Lung (tissue), 12 donors: Measurements from ENCODE around the gene CERCAM. TPM values are rescaled to one million over a fixed set of nuclear protein-coding genes. Genes with fewer than 3 reads are reported as not detected.

Source experiments
- ATAC-seq: fragments of 200-7000 bp; cut with Tn5 transposase; one replicate; pipeline ENCODE4 v1.9.1; 2020; ENCODE audit warnings: moderate number of reproducible peaks; ENCODE audit not compliant: insufficient read depth, low FRiP score
- DNase-seq, 3 donors: peaks; one replicate each; pipeline ENCODE4 v3.0.0-alpha.2; 2013 to 2017
- H3K27ac ChIP-seq, 2 donors: one replicate each; pipeline ENCODE4 v1.5.1; 2013; ENCODE audit warnings: mild to moderate bottlenecking in 2 of 2, moderate library complexity in 2 of 2, control low read depth in 1 of 2, inconsistent platforms in 1 of 2, low read depth in 1 of 2, low read length in 1 of 2
- H3K27me3 ChIP-seq, 3 donors: one replicate each; pipeline ENCODE4 v1.5.1; 2013; ENCODE audit warnings: low read length in 2 of 3; ENCODE audit not compliant: control insufficient read depth in 3 of 3, insufficient read depth in 3 of 3
- H3K36me3 ChIP-seq, 4 donors: one replicate each; pipeline ENCODE4 v1.5.1; 2013; ENCODE audit warnings: low read length in 4 of 4, mild to moderate bottlenecking in 1 of 4, moderate library complexity in 1 of 4; ENCODE audit not compliant: control insufficient read depth in 4 of 4, insufficient read depth in 4 of 4
- H3K4me1 ChIP-seq, 5 donors: one replicate each; pipeline ENCODE4 v1.5.1; 2013; ENCODE audit warnings: low read length in 5 of 5, mild to moderate bottlenecking in 2 of 5, moderate library complexity in 1 of 5; ENCODE audit not compliant: control insufficient read depth in 5 of 5, insufficient read depth in 5 of 5
- H3K4me3 ChIP-seq: one replicate; pipeline ENCODE4 v1.5.1; 2013; ENCODE audit warnings: mild to moderate bottlenecking, control low read depth, moderate library complexity
- H3K9ac ChIP-seq, 2 donors: one replicate each; pipeline ENCODE4 v1.5.1; 2013; ENCODE audit warnings: low read length in 2 of 2, control low read depth in 1 of 2; ENCODE audit not compliant: insufficient read depth in 1 of 2
- H3K9me3 ChIP-seq, 4 donors: one replicate each; pipeline ENCODE4 v1.5.1; 2013; ENCODE audit warnings: low read length in 3 of 4, mild to moderate bottlenecking in 1 of 4, moderate library complexity in 1 of 4; ENCODE audit not compliant: control insufficient read depth in 4 of 4, insufficient read depth in 3 of 4
- WGBS, 2 donors: extraction: QIAGEN DNeasy Blood & Tissue Kit; methylation state at CpG; one replicate each; pipeline ENCODE4 v1.1.7; 2013; 5-methylcytosine and 5-hydroxymethylcytosine counted together
- polyA plus RNA-seq, 2 donors: library from polyadenylated mRNA; stranded (reverse); fragments of 200-250 nt; gene quantifications; one replicate each; pipeline ENCODE4 v1.2.1, GENCODE V29; 2013
- total RNA-seq, 2 donors: library from RNA; depleted of rRNA in 1 of 2; stranded (reverse); fragments of >200 nt in 1 of 2; gene quantifications; one replicate each; pipeline ENCODE4 v1.2.1, GENCODE V29; 2014 to 2021
- TF ChIP-seq, protein P1 (sequence below): IDR thresholded peaks from 2 replicates; pipeline ENCODE4 v1.5.1; 2012; ENCODE audit warnings: mild to moderate bottlenecking; ENCODE audit errors: control extremely low read depth, extremely low read depth
- donor health status: control.
- donor health status: control.
- donor health status: Bipolar disorder and iron deficiency.
- donor health status: healthy.
- donor health status: DM: yes; HTN: yes; CAD: no.

Gene CERCAM
- total and polyA plus RNA-seq, 4 donors: 6.0 to 27.5 (median 14.3) TPM

DNA sequence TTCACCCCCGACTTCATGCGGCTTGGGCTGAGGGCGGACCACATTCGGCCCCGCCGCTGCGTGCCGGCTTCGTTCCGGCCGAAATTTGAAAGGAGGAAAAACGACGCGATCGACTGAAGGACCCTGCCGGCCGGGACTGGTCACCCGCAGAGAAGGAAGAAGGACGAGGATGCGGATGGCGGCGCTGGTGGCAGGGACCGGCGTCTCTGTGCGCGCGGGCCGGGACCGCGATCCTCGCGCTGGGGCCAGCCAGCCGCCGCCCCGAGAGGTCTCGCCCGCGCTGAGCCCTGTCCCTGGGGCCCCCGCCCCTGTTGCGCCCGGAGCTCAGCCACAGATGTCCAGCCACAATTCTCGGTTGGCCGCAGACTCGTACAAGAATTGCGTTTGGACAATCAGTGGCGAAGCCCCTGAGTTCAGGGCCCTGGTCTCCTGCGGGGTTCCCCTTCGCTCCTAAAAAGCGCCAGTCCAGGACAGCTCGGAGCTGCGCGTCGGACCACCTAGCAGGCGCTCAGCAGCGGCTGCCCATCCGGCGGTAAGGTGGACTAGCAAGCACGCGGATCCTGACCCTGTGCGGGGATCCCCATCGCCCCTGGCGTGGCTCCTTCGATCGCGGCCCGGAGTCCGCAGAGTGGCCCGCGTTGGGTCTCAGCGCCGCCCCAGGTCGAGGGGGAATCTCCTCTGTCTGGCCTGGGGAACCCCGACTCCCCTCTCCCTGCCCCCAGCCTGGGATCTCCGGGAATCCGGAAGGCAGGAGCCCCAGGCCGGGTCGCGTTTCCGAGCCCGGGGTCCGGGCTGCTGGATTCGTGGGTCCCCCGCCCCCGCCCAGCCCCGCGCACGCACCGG, 28.1 kb upstream of the CERCAM start:
- 87 to 88% methylated on average over 87 to 88 of the region's 88 CpGs for WGBS, 2 donors
- Histone ChIP-seq H3K9ac (no peak overlapping the region), H3K4me3 (no peak overlapping the region), H3K4me1 (peaks cover 0 to 15% (median 3%) of the 10 kb centered on the region in 5 donors), H3K36me3 (peaks cover 14 to 40% (median 16%) of the 10 kb centered on the region in 4 donors), H3K9me3 (no peaks in the 10 kb centered on the region), H3K27me3 (peaks cover 0 to 56% (median 45%) of the 10 kb centered on the region in 3 donors), H3K27ac (no peak overlapping the region)
- ATAC-seq (no peak), DNase-seq (no peak)
- TF ChIP-seq, protein P1, sequence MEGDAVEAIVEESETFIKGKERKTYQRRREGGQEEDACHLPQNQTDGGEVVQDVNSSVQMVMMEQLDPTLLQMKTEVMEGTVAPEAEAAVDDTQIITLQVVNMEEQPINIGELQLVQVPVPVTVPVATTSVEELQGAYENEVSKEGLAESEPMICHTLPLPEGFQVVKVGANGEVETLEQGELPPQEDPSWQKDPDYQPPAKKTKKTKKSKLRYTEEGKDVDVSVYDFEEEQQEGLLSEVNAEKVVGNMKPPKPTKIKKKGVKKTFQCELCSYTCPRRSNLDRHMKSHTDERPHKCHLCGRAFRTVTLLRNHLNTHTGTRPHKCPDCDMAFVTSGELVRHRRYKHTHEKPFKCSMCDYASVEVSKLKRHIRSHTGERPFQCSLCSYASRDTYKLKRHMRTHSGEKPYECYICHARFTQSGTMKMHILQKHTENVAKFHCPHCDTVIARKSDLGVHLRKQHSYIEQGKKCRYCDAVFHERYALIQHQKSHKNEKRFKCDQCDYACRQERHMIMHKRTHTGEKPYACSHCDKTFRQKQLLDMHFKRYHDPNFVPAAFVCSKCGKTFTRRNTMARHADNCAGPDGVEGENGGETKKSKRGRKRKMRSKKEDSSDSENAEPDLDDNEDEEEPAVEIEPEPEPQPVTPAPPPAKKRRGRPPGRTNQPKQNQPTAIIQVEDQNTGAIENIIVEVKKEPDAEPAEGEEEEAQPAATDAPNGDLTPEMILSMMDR: no peak

DNA sequence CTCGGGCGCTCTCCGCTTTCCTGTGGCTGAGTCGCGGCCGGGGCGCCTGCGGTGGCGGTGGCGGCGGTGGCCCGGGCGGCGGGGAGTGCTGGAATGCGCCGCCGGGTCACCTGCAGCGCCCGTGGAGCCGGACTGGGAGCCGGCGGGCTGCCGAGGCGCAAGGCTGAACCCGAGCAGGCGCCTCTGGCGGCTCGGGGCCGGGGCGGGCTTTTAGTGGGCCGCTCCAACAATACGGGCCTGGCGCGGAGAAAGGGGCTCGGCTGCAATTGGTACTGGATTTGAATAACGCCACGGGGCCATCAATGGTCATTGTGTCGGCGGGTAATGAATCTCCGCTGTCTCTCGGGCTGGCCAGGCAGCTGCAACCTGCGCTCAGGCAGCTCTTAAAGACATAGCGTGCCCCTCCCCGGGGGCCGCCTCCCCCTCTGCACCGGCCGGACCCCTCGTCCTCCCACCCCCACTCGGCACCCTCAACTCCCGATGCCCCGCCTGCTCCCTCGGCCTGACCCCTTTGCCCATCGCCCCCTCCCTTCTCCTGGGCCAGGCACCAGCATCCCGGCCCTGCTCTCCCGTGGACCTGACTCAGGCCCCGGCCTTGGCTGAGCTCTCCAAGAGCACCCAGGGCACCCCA, 27.4 kb upstream of the CERCAM start:
- Histone ChIP-seq H3K27ac (no peak overlapping the region), H3K9me3 (no peaks in the 10 kb centered on the region), H3K27me3 (peaks cover 0 to 62% (median 50%) of the 10 kb centered on the region in 3 donors), H3K36me3 (peaks cover 10 to 36% (median 13%) of the 10 kb centered on the region in 4 donors), H3K9ac (no peak overlapping the region), H3K4me1 (peaks cover 0 to 15% (median 3%) of the 10 kb centered on the region in 5 donors), H3K4me3 (no peak overlapping the region)
- DNase-seq: no peak
- no peak for ATAC-seq
- TF ChIP-seq, protein P1: no peak
- 82 to 91% methylated on average over 49 to 56 of the region's 56 CpGs for WGBS, 2 donors

DNA sequence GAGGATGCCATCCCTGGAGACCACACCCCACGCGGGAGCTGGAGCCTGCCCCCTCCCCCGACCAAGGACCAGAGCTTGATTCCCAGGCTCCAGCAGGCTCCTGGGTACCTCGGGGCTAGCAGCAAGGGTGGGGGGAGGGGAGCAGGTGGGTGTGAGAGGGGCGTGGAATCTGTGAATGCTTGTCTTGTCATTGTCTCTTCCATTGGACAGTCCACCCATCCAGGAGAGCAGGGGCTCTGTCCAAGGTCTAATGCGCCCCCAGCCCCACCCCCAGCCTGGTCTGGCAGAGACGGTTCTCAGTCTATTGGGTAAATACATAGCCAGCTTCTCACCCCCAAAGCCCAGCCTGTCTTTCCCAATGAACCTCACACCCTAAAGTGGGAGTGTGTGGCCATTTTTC, 26.7 kb upstream of the CERCAM start:
- Histone ChIP-seq H3K9ac (no peak overlapping the region), H3K4me3 (no peak overlapping the region), H3K27ac (no peak overlapping the region), H3K9me3 (no peaks in the 10 kb centered on the region), H3K36me3 (peaks cover 3 to 29% (median 7%) of the 10 kb centered on the region in 4 donors), H3K27me3 (peaks cover 0 to 62% (median 50%) of the 10 kb centered on the region in 3 donors), H3K4me1 (peaks cover 0 to 15% (median 3%) of the 10 kb centered on the region in 5 donors)
- DNase-seq: no peak
- TF ChIP-seq, protein P1: no peak
- 61 to 67% methylated on average over 7 of the region's 7 CpGs for WGBS, 2 donors
- no peak for ATAC-seq
